Smooth muscle cell (in vitro differentiated cells): ENCODE data around the gene C1QTNF12. TPM values are rescaled to one million over a fixed set of nuclear protein-coding genes. Genes with fewer than 3 reads are reported as not detected.

Experiments
- DNase-seq: peaks from one replicate; lab custom pipeline; 2025; ENCODE audit not compliant: unreplicated experiment; lab: John Stamatoyannopoulos, UW
- H2AFZ ChIP-seq: fragments of 200-600 bp; sonication (generic); 2 replicates; pipeline ENCODE4 v1.6.0; 2016; ENCODE audit warnings: antibody characterized with exemption, low read depth, mild to moderate bottlenecking
- H3F3A ChIP-seq: fragments of 200-600 bp; sonication (generic); 2 replicates; pipeline ENCODE4 v1.6.0; 2017; ENCODE audit warnings: antibody characterized with exemption, low read depth
- H3K27ac ChIP-seq: fragments of 200-600 bp; sonication (generic); 2 replicates; pipeline ENCODE4 v1.5.1; 2016; ENCODE audit warnings: low read depth, mild to moderate bottlenecking
- H3K27me3 ChIP-seq: fragments of 200-600 bp; sonication (generic); 2 replicates; pipeline ENCODE4 v1.6.1; 2016; ENCODE audit warnings: low read depth, mild to moderate bottlenecking
- H3K36me3 ChIP-seq: fragments of 200-600 bp; sonication (generic); 2 replicates; pipeline ENCODE4 v1.5.1; 2016; ENCODE audit warnings: low read depth
- H3K4me1 ChIP-seq: fragments of 200-600 bp; sonication (generic); 2 replicates; pipeline ENCODE4 v1.5.1; 2016; ENCODE audit warnings: low read depth
- H3K4me2 ChIP-seq: fragments of 200-600 bp; sonication (generic); 2 replicates; pipeline ENCODE4 v1.6.0; 2016; ENCODE audit warnings: mild to moderate bottlenecking
- H3K4me3 ChIP-seq: fragments of 200-600 bp; sonication (generic); 2 replicates; pipeline ENCODE4 v1.5.1; 2016; ENCODE audit warnings: mild to moderate bottlenecking
- H3K79me2 ChIP-seq: fragments of 200-600 bp; sonication (generic); 2 replicates; pipeline ENCODE4 v1.6.0; 2016; ENCODE audit warnings: low read depth, mild to moderate bottlenecking
- H3K9ac ChIP-seq: fragments of 200-600 bp; sonication (generic); 2 replicates; pipeline ENCODE4 v1.6.0; 2016; ENCODE audit warnings: low read depth
- H3K9me3 ChIP-seq: fragments of 200-600 bp; sonication (generic); replicated peaks from 2 replicates; pipeline ENCODE4 v1.5.1; 2016; ENCODE audit warnings: low read depth
- H4K20me1 ChIP-seq: fragments of 200-600 bp; sonication (generic); 2 replicates; pipeline ENCODE4 v1.6.0; 2016; ENCODE audit warnings: low read depth
- CTCF ChIP-seq: fragments of 200-600 bp; sonication (generic); IDR thresholded peaks from 2 replicates; pipeline ENCODE4 v1.5.1; 2017; ENCODE audit warnings: borderline replicate concordance, mild to moderate bottlenecking, antibody characterized with exemption; ENCODE audit not compliant: insufficient read depth, poor library complexity, severe bottlenecking
- WGBS: methylation state at CpG from one replicate; pipeline ENCODE4 v1.1.7; 2016; ENCODE audit warnings: low lambda C conversion rate; 5-methylcytosine and 5-hydroxymethylcytosine counted together
- polyA plus RNA-seq: library from polyadenylated mRNA; unstranded; fragments of >200 nt; fragmentation: Nextera tagmentation; extraction: Ambion mirVana; gene quantifications from 2 replicates; pipeline ENCODE4 v1.2.1, GENCODE V29; 2016
- total RNA-seq: library from RNA; depleted of rRNA; stranded (reverse); fragments of >200 nt; gene quantifications from 2 replicates; pipeline ENCODE4 v1.2.3, GENCODE V29; 2014

Gene C1QTNF12
- total and polyA plus RNA-seq, 2 experiments from 2014 or later: 1.8 to 5.4 TPM

- Histone ChIP-seq H3K4me1 (no peaks in the 10 kb centered on the region), H3K79me2 (no peaks in the 10 kb centered on the region), H3K36me3 (no peaks in the 10 kb centered on the region), H3K27me3 (no peaks in the 10 kb centered on the region), H3F3A (no peaks in the 10 kb centered on the region), H3K4me2 (no peak overlapping the region), H2AFZ (no peak overlapping the region), H3K9ac (no peak overlapping the region), H3K4me3 (no peak overlapping the region), H4K20me1 (peaks cover 16% of the 10 kb centered on the region), H3K9me3 (no peaks in the 10 kb centered on the region), H3K27ac (no peak overlapping the region)
- no peak for DNase-seq
- TF ChIP-seq CTCF: no peak
- 63% methylated on average over 11 of the region's 11 CpGs for WGBS
Measured at GRCh38 chr1:1215080-1215676, 31.3 kb downstream of the C1QTNF12 start.

GRCh38 chr1:1213345-1214265 is 32.9 kb downstream of the C1QTNF12 start, which contains the start of gene TNFRSF4:
TNFRSF4 (minus strand) TSS chr1:1214153; CDS start chr1:1214127, 26 bp downstream.
- H3K9ac ChIP-seq: no peak within 1 kb of the TSS
- WGBS: 89% methylated on average over 47 of the region's 56 CpGs

GRCh38 chr1:1212780-1213344 is 33.7 kb downstream of the C1QTNF12 start:
- Histone ChIP-seq H3K36me3 (no peaks in the 10 kb centered on the region), H3F3A (no peaks in the 10 kb centered on the region), H3K79me2 (no peaks in the 10 kb centered on the region), H3K27me3 (no peaks in the 10 kb centered on the region), H4K20me1 (no peaks in the 10 kb centered on the region), H3K9ac (no peak overlapping the region), H3K4me2 (no peak overlapping the region), H3K9me3 (no peaks in the 10 kb centered on the region), H3K27ac (no peak overlapping the region), H3K4me3 (no peak overlapping the region), H2AFZ (no peak overlapping the region), H3K4me1 (no peaks in the 10 kb centered on the region)
- no peak for DNase-seq
- 92% methylated on average over 23 of the region's 24 CpGs for WGBS
- TF ChIP-seq CTCF: no peak

More at GRCh38 chr1:1213345-1214265, 32.9 kb downstream of the C1QTNF12 start, which contains the start of gene TNFRSF4:
- Histone ChIP-seq H3K36me3 (no peaks in the 10 kb centered on the region), H3K9me3 (no peaks in the 10 kb centered on the region), H3K79me2 (no peaks in the 10 kb centered on the region), H3K4me1 (no peaks in the 10 kb centered on the region), H3F3A (no peaks in the 10 kb centered on the region), H3K27ac (no peak within 1 kb of the TSS), H4K20me1 (peaks cover 7% of the 10 kb centered on the region), H3K4me2 (no peak within 1 kb of the TSS), H2AFZ (no peak within 1 kb of the TSS), H3K27me3 (no peaks in the 10 kb centered on the region), H3K4me3 (no peak within 1 kb of the TSS)
- TF ChIP-seq CTCF: no peak
- DNase-seq: no peak
